NCI-H2107 treated with DMSO at 0.1 percent for 48 hours (cell line): ENCODE results near the gene EPHB1.
A peak's percentile ranks its signal among the peaks of the same experiment; 100 is the strongest.
"Not testable (repeated sequence)": the region's sequence is repeated elsewhere in the genome, so short reads cannot be mapped to it uniquely, and the experiment has no call there.

Experiments
- DNase-seq: peaks from one replicate; lab custom pipeline; 2025; ENCODE audit not compliant: unreplicated experiment; lab: John Stamatoyannopoulos, UW

The EPHB1 gene

DNA sequence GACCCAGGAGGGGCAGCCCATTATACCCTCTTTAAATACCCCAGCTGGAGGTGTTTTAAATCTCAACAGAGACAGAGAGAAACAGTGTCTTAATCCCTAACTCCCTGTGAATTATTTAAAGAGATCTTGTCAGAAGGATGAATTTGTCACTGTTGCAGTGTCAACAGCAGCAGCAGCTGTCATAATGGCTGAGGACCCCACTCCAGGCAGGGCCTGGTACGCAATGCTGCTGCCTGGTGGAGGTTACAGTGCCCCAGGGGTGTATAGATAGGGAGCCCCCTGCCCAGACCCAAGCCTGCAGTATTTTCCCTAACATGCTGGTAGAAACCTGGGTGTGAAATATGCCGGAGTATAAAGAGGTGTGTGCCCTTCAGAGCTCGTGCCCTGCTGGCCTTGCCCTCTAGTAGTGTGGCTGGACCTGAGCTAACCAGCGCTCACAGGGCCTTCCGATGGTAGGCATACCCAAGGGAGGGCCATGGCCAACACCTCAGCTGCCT lies 143.0 kb downstream of the EPHB1 start:
- no peak for DNase-seq

GRCh38 chr3:134939978-134940377 lies 144.9 kb downstream of the EPHB1 start:
- no peak for DNase-seq

DNA sequence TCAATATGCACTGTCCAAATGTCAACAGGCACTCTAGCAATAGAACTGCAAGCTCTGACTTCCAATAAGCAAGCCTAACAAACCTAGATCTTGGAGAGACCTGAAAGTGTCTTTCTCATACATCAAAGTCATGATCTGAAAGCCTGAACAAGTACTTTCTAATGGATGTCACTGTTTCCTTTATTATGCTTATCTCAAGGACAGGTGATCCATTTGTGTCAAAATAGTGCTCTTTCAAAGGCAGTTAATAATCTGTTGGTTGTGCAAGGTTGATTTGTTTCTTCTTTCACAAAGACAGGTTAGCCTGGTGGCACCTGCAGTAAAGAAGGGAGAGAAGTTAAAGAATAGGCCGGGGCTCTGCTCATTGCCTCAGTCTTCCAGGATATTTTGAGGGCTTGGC lies 146.8 kb downstream of the EPHB1 start:
- DNase-seq, result no peak

GRCh38 chr3:134944429-134944828 lies 149.4 kb downstream of the EPHB1 start:
- no peak for DNase-seq

DNA sequence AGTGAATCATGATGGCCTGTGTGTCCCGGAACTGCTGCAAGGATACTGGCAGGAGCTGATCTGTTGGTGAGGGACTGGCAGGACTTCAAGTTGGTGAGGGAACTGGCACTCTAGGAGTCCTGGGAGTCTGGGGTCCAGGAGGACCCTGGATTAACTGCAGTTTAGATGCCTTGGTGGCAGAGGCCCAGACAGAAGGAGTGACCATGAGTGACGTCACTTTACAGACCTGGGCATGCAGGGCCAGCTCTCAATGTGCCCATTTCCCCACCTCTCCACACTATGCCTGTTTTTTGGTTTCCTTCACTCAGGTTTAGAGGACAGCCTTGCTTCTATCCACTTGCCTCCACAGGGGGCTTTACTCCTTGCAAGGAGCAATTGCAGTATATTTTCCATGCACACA lies 154.1 kb downstream of the EPHB1 start:
- DNase-seq, result no peak

DNA sequence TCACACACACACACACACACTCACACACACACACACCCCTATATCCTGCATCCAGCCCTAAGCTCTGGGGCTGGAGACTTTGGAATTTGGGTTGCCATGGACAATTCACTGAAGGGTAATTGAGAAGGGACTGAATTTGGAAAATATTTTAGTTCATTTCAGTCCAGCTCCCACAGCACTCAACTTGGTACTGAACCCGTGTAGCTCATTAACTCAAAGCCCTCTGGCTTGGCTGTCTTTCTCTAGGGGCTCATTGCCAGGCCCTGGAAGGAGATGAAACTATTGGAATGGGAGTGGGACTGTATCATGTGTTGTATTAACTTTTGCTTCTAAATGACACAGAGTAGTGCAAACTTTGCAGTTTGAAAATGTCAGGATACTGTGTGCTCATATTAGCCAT lies 157.3 kb downstream of the EPHB1 start:
- no peak for DNase-seq

DNA sequence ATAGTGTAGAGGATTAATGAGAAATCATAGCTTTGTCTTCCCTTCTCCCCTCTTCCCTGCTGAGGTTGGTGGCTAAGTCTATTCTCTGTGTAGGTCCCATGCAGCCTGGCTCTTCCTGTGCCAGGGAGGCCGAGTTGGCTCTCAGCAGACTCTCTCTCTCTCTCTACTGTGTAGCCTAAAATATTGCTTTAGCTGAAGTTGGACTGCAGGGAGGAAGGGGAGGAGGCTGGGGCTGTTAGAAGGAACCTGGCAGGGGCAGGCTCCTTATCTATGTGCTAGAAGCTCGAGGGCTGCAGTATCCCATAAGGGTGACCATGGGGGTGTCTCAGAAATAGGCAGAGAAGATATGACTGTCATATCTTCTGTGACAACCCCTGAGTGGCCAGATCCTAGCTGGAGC lies 160.8 kb downstream of the EPHB1 start:
- DNase-seq, result no peak

GRCh38 chr3:134956395-134956794 lies 161.3 kb downstream of the EPHB1 start:
- DNase-seq, result no peak

DNA sequence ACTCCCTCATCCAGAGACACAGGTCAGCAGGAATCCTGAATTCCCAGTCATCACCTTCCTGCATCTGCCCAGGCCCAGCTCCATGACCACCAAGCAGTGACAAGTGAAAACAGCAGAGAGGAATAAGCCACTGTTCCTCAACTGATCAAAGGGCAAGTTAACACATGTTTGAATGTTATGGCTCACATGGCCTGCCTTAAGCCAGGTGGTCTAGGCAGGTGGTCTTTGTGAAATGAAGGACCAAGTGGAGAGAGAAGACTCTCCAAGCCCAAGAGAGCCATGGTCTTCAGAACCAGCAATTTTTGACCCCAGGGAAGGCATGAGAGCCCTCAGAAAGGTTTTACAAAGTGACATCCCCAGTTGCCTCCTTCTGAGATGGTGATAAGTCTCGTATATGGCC lies 161.8 kb downstream of the EPHB1 start:
- no peak for DNase-seq

DNA sequence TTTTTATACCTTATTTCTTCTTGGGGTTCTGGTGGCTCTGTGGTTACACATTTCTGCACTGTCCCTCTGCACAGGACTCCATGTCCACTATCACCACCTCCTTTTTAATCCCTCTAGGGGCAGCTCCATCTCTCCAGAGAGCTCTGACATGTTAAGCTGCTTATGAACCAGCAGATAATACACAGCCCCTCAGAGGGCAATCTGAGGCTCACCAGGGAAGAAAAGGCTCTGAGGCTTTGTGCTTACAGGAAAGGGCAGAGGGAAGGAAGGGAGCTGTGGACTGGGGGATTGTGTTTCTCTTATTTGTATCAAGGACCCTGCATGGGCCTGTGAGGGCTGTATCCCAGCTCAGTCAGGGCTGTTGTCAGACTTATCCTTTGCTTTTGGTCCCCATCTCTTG lies 164.5 kb downstream of the EPHB1 start:
- no peak for DNase-seq

- no peak for DNase-seq
Observed at GRCh38 chr3:134964226-134964625, 169.2 kb downstream of the EPHB1 start.

DNA sequence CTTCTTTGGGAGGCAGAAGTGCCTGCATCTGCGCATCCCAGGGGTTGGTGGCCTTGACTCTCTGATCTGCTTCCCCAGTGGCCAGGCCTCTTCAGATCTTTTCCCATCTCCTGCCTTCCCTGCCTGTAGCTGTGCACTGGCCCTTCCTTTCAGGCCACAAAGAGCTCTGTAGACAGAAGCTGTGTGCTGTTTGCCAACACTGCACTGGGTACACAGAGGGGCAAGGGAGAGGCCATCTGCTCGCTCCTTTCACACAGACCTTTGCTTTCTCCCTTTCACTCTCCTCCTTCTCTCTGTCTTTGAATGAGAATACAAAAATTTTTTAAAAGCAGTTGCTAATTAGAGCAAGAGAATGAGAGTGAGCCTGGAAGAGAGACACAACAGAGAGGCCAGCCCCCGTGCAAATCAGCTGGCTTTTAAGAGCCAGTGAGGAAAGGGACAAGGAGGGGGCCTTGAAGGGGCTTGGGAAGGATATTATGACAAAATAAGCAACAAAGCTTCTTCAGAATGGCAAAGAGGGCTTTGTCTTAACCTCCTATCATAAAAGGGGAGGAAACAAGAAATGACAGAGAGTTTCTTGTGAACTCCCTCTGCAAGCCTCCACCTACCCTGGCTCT lies 170.9 kb downstream of the EPHB1 start:
- DNase-seq, result no peak

DNA sequence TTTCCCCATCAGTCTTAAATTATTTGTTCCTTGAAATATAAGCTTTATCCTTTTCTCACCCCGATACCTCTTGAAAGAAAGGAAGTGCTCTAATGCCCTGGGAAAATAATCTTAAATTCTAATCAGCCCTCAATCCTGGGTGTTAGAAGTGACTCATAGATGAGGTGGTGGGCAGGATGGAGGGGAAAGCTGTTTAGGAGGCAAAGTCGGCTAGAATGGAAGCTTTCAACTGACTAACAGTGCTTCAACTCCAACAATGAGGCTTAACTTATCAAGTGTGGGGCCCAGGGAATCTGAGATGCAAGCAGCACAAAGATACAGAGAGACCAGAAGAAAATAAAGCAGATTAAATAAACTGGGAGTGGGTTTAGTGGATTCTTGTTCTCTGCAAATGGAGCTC lies 175.8 kb downstream of the EPHB1 start:
- DNase-seq, result no peak

DNA sequence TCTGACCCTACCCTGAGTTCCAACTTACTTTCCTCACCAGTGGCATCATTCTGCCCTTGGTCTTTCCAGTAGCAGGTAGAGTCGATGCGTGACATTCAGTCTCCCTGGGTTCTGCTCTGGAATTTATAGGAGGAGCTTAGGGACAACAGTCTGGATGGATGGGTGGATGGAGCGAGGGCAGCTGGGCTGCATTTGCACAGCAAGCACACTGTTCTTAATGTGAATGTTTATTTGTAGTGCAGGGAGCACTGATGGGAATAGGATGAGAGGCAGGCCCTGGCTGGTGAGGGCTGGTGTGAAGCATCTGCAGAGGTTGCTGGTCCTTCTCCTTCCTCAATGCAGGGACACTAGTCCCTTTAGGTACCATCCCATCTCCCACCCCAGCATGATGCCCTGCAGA lies 176.2 kb downstream of the EPHB1 start:
- DNase-seq, result no peak

DNA sequence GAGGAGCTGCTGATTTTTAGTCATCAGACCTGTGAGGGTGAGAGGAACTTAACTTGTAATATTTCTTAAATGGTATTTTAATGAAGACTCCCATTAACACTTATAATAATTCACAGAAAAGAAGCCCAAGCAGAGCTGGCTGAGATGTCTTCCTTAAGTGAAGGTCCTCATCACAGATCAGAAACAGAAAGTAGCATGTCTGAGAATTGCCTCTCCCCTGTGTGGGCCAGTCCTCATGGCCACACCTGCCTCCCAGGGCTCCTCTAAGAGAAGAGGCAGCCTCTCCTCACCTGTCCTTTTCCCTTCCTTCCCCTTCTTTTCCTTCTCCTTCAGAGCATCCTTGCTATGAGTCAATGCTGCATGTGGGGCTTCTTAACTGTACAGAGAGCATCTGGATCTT lies 176.8 kb downstream of the EPHB1 start:
- DNase-seq, result not testable (repeated sequence)

DNA sequence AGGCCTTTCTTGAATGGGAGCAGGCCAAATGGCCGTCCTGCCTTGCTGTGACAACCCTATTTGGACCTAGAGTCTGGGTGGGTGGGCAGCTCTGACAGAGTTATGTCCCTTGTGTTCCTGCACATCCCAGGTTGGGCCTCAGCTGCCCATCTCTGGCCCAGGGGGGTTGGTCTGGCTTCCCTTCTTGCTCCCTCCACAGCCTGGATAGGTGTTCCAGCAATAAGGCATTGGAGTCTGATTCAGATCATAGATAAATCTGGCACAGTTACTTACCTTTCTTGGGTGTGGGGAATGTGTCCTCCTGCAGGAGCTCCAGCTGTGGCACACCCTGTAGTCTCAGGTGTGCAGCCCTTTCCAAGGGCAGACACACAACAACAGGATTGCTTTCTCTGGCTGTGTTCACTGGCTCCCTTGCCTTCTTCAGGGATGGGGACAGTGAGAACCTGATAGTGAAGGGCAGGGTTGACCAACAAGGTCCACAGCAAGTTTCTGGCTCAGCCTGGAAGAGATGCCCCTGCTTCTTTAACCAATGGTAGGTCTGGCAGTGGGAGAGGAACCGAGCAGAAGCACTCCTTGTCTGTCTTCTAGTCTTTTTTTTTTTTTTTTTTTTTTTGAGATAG lies 177.9 kb downstream of the EPHB1 start:
- no peak for DNase-seq

DNA sequence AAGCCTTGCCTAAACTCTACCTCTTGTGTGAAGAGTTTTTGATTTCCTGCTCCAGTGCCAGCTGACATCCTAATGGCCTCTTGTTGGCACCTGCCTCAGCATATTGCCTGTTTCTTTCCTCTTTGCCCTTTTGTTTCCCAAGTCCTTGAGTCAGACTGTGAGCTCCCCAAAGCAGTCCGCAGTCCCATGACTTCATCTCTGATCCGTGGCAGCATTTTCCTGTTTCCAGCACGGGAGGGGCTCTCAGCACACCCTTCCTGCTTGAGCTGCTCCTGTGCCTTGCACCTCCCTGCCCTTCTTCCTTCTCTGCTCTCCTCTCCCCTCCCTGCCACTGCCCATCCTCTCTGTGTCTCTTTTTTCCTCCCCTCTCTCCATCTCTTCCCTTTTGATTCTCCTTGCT lies 179.6 kb downstream of the EPHB1 start:
- peak; percentile 97 for DNase-seq

- DNase-seq, result peak; percentile 38
Observed at GRCh38 chr3:134976948-134977347, 181.9 kb downstream of the EPHB1 start.

DNA sequence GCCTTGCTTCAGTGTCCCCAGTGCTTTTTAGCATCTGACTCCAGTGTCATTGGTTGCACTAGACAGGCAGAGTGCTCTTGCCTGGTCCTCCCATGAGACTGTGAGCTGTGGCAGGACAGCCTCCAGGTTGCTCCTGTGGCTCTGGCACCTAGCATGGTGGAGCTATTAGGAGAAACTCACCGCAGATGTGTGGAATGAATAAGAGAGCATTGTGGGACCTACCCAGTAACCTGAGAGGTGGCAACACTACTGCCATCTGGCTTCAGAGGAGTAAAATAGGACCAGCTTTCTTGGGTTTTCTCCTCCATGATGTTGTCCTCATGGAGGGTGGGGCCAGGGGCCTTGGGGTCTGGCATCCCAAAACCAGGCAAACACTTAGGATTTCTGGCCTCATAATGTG lies 183.6 kb downstream of the EPHB1 start:
- peak; percentile 78 for DNase-seq

DNA sequence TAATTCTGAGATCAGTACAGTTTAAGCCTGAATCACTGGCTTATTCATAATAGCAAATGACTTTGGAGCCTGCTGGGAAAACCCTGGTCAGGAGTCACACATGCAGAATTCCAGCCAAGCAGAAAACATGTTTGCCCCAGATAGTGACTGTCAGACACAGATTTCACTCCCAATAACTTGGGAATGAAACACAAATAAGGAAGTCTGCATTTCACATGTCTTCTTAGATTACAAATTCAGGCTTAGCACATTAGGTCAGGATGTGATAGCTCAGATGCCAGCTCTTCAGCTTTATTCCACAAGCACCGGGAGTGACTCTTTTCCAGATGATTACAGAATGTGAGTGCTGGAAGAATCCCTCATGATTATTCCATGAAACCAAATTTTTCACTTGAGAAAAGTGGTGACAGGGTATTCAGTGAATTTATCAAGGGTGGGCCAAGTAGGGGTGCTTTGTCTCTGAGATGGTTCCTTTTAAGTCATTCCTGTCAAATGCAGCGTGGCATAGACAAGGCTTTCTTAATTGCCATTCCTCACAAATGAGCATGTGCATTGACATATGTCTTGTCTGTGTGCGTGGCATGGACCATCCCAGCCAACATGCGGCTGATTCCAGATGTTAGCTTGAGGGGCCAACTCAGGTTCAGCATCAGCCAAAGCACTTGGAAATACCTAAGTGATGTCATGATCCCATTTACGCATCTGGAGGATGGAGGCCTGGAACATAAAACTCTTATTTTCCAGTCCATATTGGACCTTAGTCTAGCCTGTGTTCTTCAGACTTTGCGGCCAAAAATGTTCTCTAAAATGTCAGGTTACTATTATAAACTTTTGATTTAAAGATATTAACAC lies 191.0 kb downstream of the EPHB1 start:
- DNase-seq, result no peak

DNA sequence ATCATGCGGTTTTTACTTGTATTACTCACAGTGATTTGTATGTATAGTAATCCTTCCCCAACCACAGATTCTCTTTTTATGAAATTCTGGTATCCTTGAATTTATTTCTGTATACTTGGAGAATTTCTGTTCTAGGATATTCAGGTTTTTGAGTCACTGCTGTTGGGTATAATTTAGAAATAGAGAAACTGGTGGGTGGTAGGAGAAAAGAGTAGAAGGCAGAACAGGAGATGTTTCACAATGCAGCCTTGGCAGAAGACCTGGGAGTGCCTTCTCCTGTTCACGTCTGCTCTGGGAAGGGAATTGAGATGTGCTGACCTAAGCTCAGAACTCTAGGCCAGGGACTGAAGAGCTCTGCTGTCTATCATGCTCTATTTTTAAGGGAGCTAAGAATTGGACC lies 193.6 kb downstream of the EPHB1 start:
- no peak for DNase-seq

- peak; percentile 39 for DNase-seq
Observed at GRCh38 chr3:134991003-134991402, 195.9 kb downstream of the EPHB1 start.
